ENCODE measurements around the gene AWAT2.

Gene AWAT2

DNA sequence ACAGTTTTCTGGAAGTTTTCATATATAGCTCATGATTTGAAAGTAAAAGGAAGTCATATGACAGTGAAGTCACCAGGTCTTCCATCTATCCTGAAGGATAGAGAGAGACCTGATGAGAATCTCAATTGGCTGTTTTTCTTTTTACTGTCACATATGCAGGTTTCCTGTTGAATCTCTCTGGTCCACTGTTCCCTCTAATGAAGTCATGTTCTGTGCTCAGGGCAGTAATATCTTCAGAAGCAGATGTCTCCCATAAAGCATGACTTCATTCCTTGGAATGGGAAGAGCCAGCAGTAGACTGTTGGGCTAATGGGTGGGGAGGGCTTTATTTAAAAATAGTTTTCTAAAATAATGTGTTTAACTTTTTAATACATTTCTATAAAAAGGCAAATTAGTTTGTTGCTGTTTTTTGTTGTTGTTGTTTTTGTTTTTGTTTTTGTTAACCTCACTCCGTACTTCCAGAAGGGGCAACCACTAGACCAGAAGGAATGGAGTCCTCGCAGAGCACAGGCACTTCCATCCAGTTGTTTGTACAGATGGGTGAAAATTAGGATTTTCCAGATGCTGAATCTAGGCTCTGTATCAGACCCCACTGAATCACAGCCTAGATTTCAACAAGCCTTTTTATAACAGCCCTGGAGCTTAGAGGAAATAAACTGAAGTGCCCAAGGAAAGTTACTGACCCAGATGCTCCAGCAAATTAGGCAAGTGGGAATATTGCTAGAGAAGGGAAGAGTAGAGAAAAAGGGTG is 54.2 kb downstream of the AWAT2 start:
- DNase-seq, result no peak

DNA sequence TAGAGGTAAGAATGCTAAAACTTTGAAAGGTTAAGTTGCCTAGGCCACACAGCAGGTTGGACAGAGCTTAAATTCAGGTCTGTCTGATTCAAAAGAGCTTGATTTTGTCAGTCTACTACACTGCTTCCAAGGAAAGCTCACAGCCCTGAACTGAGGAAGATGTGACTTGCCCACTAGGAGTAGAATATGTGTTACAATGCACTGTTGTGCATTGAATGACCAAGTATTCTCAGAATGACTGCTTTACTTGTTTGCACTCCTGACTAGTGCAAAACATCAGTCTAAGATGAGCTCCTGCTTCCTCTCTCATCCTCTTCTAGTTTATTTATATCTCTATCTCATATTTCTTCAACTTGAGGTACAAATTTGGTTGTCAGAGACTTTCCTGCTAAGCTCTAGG is 56.2 kb downstream of the AWAT2 start:
- no peak for DNase-seq

DNA sequence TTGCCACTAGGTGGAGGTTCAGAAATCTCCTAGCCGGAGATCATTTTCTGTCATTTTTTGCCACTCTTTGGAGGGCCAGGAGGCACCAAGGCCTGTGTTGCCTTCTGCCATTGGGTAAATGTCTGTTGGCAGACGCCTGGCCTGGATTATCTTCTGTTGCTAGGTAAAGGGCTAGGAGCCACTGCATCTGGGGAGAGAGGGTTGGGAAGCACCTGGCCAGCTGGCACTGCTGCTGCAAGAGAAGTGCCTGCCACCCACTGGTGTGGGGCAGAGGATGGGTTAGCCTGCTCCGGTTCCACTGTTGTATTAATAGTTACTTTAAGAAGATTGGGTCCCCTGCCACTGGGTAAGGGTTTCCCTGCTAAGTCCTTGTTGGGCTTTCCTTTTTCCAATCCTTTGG is 58.1 kb downstream of the AWAT2 start:
- DNase-seq, result no peak
